ENCODE results near the gene RAB11FIP2.

Gene RAB11FIP2

DNA sequence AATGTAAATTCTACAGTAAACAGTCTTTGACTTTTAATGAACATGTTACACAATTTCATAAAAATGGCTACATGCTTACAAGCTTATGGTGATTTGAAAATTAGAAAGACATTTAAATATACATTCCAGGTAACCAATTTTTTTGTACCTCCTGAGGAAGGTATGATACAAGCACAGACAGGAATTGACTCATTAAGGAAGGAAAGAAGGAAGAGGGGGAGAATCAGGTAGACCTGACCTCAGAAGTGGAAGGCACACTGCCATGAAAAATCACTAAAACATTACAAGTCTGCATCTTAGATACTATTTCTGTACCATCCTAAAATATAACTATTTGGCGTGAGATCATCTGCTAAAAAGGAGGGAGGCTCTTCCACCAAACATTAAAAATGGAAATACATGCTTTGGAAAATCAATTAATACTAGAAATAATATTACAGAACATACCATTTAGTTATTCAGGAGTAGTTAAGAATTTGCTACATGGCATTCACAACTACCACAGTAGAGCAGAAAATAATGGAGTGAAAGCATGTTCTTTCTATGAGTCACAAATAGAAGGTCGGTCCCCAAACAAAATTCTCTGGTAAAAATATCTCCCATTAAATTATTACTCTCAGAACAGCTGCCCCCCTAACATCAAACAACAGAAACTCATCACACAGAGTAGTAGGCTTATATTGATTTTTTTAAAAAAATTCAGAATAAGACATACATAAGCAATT is 15.2 kb downstream of the RAB11FIP2 start:
- Histone ChIP-seq H3K9me3 (ENCODE audit: control insufficient read depth, low read length) (no peaks in the 10 kb centered on the region), H3K36me3 (ENCODE audit: control insufficient read depth, insufficient read depth, low read length) (no peaks in the 10 kb centered on the region), H3K9ac (ENCODE audit: low read length) (no peak overlapping the region), H3K4me1 (ENCODE audit: control insufficient read depth, insufficient read depth, low read length) (peaks cover 4% of the 10 kb centered on the region), H3K27me3 (ENCODE audit: control insufficient read depth, insufficient read depth, low read length) (no peaks in the 10 kb centered on the region), H3K4me3 (ENCODE audit: low read length) (no peak overlapping the region)

DNA sequence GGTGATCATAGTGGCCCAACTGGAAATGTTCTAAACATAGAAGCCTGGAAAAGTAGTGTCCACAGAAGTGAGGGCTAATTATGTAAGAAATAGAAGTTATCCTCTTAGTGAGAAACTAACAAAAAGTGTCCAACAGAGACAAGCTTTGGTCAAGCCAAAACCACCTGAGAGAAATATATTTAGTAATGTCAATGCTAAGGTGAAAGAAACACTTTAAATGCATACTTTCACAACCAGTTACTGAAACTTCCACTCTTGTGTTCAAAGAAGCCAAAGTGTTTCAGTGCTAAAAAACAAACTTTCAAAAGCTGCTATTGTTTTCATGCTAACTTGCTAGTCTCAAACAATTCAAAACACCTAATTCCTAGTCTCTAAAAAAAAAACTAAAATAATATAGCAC is 18.1 kb downstream of the RAB11FIP2 start:
- Histone ChIP-seq H3K4me1 (ENCODE audit: control insufficient read depth, insufficient read depth, low read length) (peaks cover 4% of the 10 kb centered on the region), H3K36me3 (ENCODE audit: control insufficient read depth, insufficient read depth, low read length) (no peaks in the 10 kb centered on the region), H3K9ac (ENCODE audit: low read length) (no peak overlapping the region), H3K9me3 (ENCODE audit: control insufficient read depth, low read length) (no peaks in the 10 kb centered on the region), H3K4me3 (ENCODE audit: low read length) (no peak overlapping the region), H3K27me3 (ENCODE audit: control insufficient read depth, insufficient read depth, low read length) (no peaks in the 10 kb centered on the region)

DNA sequence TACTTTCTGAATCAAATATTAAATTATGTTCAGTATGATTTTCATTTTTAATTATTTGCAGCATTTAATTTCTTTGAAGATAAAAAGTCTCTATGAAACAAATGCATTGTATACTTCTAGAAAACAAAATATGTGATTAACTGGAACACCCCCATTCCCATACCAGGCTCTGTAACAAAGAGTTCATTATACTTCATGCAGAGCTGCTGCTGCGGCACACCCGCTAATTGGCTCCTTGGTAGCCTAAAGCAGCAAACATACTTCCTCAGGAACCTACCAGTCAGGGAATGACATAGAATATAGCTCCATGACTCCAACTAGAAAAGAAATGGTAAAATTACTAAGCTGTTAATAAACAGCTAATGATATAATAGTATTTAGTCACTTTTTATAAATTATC is 19.3 kb downstream of the RAB11FIP2 start:
- H3K4me1 ChIP-seq (ENCODE audit: control insufficient read depth, insufficient read depth, low read length) = peaks cover 4% of the 10 kb centered on the region
- H3K27me3 ChIP-seq (ENCODE audit: control insufficient read depth, insufficient read depth, low read length) = no peaks in the 10 kb centered on the region
- no peak overlapping the region for H3K4me3 ChIP-seq (ENCODE audit: low read length)
- H3K9me3 ChIP-seq (ENCODE audit: control insufficient read depth, low read length) = no peaks in the 10 kb centered on the region
- no peaks in the 10 kb centered on the region for H3K36me3 ChIP-seq (ENCODE audit: control insufficient read depth, insufficient read depth, low read length)
- H3K9ac ChIP-seq (ENCODE audit: low read length) = no peak overlapping the region

DNA sequence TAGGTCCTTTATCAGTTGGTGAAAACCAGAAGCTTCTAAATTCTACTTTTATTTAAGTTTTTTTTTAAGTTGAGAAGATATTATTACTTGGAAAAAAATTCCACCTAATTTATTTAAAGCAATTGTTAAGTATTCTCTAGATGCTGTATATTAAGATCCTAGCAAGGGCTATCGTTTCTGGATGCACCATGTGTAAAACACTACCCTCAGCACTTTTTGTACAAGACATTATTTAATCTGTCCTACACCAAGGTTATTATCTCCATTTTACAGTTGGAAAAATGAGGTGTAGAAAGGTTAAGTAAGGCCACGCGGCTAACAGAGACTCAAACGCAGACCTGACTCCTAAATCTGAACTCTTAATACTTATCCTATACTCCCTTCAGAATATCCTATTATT is 19.8 kb downstream of the RAB11FIP2 start:
- Histone ChIP-seq H3K9ac (ENCODE audit: low read length) (no peak overlapping the region), H3K4me1 (ENCODE audit: control insufficient read depth, insufficient read depth, low read length) (peaks cover 4% of the 10 kb centered on the region), H3K9me3 (ENCODE audit: control insufficient read depth, low read length) (no peaks in the 10 kb centered on the region), H3K27me3 (ENCODE audit: control insufficient read depth, insufficient read depth, low read length) (no peaks in the 10 kb centered on the region), H3K4me3 (ENCODE audit: low read length) (no peak overlapping the region), H3K36me3 (ENCODE audit: control insufficient read depth, insufficient read depth, low read length) (no peaks in the 10 kb centered on the region)

DNA sequence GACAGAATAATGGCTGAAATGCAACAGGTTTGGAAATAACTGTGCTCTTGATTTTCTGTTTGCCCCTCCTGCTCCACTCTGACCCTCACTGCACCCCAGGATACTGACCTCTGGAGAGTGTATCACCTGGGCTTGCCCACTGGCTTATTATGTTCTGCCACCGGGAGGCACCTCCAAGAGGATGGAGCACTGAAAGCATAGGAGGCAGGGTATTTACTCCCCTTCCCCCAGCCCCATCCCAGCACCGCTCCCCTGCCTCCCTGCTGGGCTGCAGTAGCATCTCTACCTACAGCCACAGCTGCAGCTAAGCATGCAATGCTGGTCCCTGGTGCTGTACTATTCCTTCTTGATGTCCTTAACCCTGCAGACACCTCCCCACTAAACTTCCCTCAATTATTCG is 26.4 kb downstream of the RAB11FIP2 start:
- no peaks in the 10 kb centered on the region for H3K36me3 ChIP-seq (ENCODE audit: control insufficient read depth, insufficient read depth, low read length)
- H3K4me1 ChIP-seq (ENCODE audit: control insufficient read depth, insufficient read depth, low read length) = no peaks in the 10 kb centered on the region
- no peaks in the 10 kb centered on the region for H3K9me3 ChIP-seq (ENCODE audit: control insufficient read depth, low read length)
- H3K9ac ChIP-seq (ENCODE audit: low read length) = no peak overlapping the region
- H3K4me3 ChIP-seq (ENCODE audit: low read length) = no peak overlapping the region
- H3K27me3 ChIP-seq (ENCODE audit: control insufficient read depth, insufficient read depth, low read length) = no peaks in the 10 kb centered on the region

DNA sequence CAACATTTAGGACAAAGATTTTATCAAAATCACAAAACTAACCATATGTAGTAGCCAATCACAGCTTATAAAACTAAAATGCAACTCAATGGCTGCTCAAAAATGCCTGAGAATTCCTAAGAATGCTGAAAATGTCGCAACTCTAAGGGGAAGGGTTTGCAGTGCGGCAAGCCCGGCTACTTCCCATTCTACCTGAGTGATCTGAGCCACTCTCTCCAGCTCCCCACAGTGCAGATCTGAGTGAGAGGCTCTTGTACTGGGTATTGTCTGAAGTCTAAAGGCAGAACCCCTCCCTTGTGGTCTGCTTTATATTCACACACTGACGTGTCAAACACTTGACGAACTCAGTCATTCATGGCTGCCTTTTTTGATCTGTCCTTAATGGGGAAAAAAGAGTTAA is 28.9 kb downstream of the RAB11FIP2 start:
- H3K9me3 ChIP-seq (ENCODE audit: control insufficient read depth, low read length) = no peaks in the 10 kb centered on the region
- no peaks in the 10 kb centered on the region for H3K4me1 ChIP-seq (ENCODE audit: control insufficient read depth, insufficient read depth, low read length)
- H3K4me3 ChIP-seq (ENCODE audit: low read length) = no peak overlapping the region
- H3K9ac ChIP-seq (ENCODE audit: low read length) = no peak overlapping the region
- no peaks in the 10 kb centered on the region for H3K36me3 ChIP-seq (ENCODE audit: control insufficient read depth, insufficient read depth, low read length)
- H3K27me3 ChIP-seq (ENCODE audit: control insufficient read depth, insufficient read depth, low read length) = no peaks in the 10 kb centered on the region

DNA sequence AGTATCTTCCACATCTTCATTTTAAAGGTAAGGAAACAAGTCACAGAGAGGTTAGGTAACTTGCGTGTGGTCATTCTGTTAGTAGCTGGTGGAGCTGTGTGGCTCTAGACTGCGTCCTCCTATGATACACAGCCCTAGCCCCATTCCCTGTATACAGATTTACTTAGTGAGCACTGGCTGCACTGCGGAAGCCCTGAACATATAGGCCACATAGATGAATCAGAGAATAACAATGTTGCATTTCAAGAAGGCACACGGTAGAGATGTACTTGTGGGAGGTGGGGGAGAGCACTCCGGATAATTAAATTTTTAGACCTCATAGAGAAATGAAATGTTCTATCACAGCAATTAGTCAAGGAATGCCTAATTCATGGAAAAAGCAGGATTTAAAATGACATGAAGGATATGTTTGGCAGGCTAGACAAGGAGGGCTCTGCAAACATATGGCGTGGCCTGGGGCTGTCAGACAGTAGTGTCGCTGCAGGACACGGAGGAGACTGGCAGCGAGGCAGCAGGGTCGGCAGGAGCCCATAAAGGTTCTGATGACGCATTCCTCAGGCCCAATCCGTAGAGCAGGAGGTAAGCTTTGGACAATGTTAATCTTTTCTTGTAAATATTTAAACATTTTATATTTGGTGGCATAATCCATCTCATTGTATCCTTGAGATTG is 29.5 kb downstream of the RAB11FIP2 start:
- no peaks in the 10 kb centered on the region for H3K27me3 ChIP-seq (ENCODE audit: control insufficient read depth, insufficient read depth, low read length)
- H3K9ac ChIP-seq (ENCODE audit: low read length) = no peak overlapping the region
- no peaks in the 10 kb centered on the region for H3K36me3 ChIP-seq (ENCODE audit: control insufficient read depth, insufficient read depth, low read length)
- no peaks in the 10 kb centered on the region for H3K4me1 ChIP-seq (ENCODE audit: control insufficient read depth, insufficient read depth, low read length)
- no peaks in the 10 kb centered on the region for H3K9me3 ChIP-seq (ENCODE audit: control insufficient read depth, low read length)
- no peak overlapping the region for H3K4me3 ChIP-seq (ENCODE audit: low read length)

DNA sequence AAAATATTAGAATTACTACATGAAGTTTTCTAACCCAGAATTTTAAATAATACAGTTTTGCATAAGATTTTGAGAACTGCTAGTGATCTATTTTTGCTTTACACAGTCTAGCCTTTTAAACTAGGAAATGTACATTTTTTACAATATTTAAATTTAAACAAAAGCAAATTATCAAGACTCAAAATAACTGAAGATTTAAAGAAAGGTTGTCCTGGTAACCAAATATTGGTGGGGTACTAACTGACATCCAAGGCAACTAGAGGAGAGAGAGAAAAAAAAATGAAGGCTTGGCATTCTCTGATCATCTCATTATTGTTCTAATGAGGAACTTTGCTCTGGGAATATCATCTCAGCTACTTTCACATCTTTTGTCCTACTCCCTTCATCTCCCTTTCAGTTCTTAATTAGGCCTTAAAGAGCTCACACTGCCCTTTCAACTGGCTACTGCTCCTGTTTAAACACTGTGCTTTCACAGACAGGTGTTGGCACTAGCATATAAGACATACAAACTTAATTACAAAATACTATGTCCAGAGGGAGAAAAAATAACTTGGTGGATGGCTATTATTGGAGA is 33.7 kb downstream of the RAB11FIP2 start:
- H3K4me3 ChIP-seq (ENCODE audit: low read length) = no peak overlapping the region
- H3K4me1 ChIP-seq (ENCODE audit: control insufficient read depth, insufficient read depth, low read length) = peaks cover 8% of the 10 kb centered on the region
- H3K27me3 ChIP-seq (ENCODE audit: control insufficient read depth, insufficient read depth, low read length) = no peaks in the 10 kb centered on the region
- no peaks in the 10 kb centered on the region for H3K36me3 ChIP-seq (ENCODE audit: control insufficient read depth, insufficient read depth, low read length)
- H3K9me3 ChIP-seq (ENCODE audit: control insufficient read depth, low read length) = no peaks in the 10 kb centered on the region
- H3K9ac ChIP-seq (ENCODE audit: low read length) = no peak overlapping the region

DNA sequence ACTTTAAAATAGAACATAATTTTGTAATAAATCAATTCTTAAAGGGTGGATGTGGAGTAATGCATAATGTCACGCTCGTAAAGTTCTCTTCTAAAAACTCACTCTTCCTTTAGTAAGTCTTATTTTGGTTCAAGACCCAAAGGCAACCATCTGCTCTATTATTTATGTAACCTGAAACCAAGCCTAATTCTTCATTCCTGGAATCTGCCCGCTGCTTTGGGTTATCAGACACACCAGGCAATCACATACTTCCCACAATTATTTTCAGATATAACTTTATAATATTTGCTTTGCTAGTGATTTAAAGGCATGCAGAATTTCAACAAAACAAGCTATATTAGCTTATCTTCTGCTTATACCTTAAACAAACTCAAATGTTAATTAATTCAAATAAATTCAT is 39.0 kb downstream of the RAB11FIP2 start:
- Histone ChIP-seq H3K9me3 (ENCODE audit: control insufficient read depth, low read length) (no peaks in the 10 kb centered on the region), H3K4me3 (ENCODE audit: low read length) (no peak overlapping the region), H3K27me3 (ENCODE audit: control insufficient read depth, insufficient read depth, low read length) (no peaks in the 10 kb centered on the region), H3K9ac (ENCODE audit: low read length) (no peak overlapping the region), H3K4me1 (ENCODE audit: control insufficient read depth, insufficient read depth, low read length) (peaks cover 8% of the 10 kb centered on the region), H3K36me3 (ENCODE audit: control insufficient read depth, insufficient read depth, low read length) (no peaks in the 10 kb centered on the region)

DNA sequence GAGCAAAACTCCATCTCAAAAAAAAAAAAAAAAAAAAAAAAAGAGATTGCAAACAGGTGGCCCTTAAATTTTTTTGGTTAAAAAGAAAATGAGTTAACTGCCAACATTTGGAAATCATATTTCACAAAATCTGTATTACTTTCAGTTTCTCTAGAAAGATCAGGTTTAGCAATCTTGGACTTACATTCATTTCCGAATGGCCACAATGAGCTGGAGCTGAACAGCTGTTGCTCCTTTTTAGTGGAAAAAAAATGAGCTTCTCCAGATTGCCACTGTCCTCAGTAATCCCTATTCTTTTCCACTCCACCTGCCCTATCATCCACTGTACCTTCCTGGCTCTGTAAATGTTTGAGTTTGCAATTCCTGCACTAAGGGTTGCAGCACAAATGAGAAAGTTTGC is 43.6 kb downstream of the RAB11FIP2 start:
- Histone ChIP-seq H3K27me3 (ENCODE audit: control insufficient read depth, insufficient read depth, low read length) (no peaks in the 10 kb centered on the region), H3K36me3 (ENCODE audit: control insufficient read depth, insufficient read depth, low read length) (no peaks in the 10 kb centered on the region), H3K9me3 (ENCODE audit: control insufficient read depth, low read length) (no peaks in the 10 kb centered on the region), H3K9ac (ENCODE audit: low read length) (no peak overlapping the region), H3K4me3 (ENCODE audit: low read length) (no peak overlapping the region), H3K4me1 (ENCODE audit: control insufficient read depth, insufficient read depth, low read length) (no peaks in the 10 kb centered on the region)

DNA sequence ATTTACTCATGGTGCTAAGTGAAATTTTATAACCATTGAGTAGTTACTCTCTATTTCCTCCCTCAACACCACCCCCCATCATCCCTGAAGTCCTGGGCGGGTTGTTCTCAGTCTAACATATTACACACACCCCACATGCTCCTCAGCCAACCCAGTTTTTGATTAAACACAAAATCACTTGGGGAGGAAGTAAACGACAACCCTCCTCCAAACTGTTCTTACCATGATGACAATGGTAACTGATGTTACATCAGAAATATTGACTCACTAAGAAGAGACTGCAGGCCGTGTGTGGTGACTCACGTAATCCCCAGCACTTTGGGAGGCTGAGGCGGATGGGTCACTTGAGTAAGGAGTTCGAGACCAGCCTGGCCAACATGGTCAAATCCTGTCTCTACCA is 44.2 kb downstream of the RAB11FIP2 start:
- Histone ChIP-seq H3K4me3 (ENCODE audit: low read length) (no peak overlapping the region), H3K36me3 (ENCODE audit: control insufficient read depth, insufficient read depth, low read length) (no peaks in the 10 kb centered on the region), H3K9ac (ENCODE audit: low read length) (no peak overlapping the region), H3K4me1 (ENCODE audit: control insufficient read depth, insufficient read depth, low read length) (no peaks in the 10 kb centered on the region), H3K27me3 (ENCODE audit: control insufficient read depth, insufficient read depth, low read length) (no peaks in the 10 kb centered on the region), H3K9me3 (ENCODE audit: control insufficient read depth, low read length) (no peaks in the 10 kb centered on the region)

DNA sequence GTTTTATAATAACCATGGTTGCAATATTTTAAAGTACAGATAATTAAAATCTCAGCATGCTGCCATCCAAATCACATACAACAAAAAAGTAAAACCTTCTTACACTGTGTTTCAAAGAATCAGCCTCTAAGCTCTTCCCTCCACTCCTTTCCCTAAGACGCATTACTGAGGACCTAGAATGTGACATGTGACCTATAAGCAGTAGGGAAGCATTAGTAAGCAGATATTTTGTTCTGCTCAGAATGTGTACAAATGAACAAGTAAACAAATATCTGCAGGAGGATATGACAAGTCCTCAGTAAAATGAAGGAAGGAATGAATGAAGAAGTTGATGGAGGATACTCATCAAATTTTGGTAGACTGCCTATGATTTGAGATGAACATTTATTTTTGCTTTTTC is 49.1 kb downstream of the RAB11FIP2 start:
- H3K9ac ChIP-seq (ENCODE audit: low read length) = no peak overlapping the region
- H3K4me1 ChIP-seq (ENCODE audit: control insufficient read depth, insufficient read depth, low read length) = no peaks in the 10 kb centered on the region
- no peaks in the 10 kb centered on the region for H3K27me3 ChIP-seq (ENCODE audit: control insufficient read depth, insufficient read depth, low read length)
- H3K4me3 ChIP-seq (ENCODE audit: low read length) = no peak overlapping the region
- H3K9me3 ChIP-seq (ENCODE audit: control insufficient read depth, low read length) = no peaks in the 10 kb centered on the region
- H3K36me3 ChIP-seq (ENCODE audit: control insufficient read depth, insufficient read depth, low read length) = no peaks in the 10 kb centered on the region
